ENCODE results near the gene SMYD3.

DNA sequence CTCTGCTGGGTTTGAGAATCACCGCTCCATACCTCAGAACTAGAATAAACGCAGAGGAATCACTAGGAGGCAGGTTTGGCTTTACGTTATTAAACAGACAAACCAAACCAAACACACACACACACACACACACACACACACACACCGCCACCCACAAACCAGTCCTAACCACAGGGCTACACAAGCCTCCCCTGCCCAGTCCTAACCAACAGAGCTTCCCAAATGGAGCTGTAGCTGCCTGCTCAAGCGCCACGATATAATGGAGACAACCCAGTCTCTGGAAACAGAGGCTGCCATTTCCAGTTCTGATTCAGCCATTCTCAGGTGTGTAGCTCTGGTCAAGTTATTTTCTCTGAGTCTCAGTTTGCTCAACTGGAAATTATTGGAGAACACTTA lies 519.1 kb downstream of the SMYD3 start:
- TF ChIP-seq POLR2A (IDR thresholded peaks at IDR 0.05; ENCODE audit: low read depth, low read length) (no peak), EZH2 (IDR thresholded peaks at IDR 0.05; ENCODE audit: borderline replicate concordance, control insufficient read depth, low read depth, low read length) (no peak), POLR2AphosphoS5 (IDR thresholded peaks at IDR 0.05; ENCODE audit: low read length) (no peak), RAD21 (IDR thresholded peaks at IDR 0.05; ENCODE audit: insufficient read depth, low read depth, low read length) (no peak)
- TF ChIP-seq, protein P1, sequence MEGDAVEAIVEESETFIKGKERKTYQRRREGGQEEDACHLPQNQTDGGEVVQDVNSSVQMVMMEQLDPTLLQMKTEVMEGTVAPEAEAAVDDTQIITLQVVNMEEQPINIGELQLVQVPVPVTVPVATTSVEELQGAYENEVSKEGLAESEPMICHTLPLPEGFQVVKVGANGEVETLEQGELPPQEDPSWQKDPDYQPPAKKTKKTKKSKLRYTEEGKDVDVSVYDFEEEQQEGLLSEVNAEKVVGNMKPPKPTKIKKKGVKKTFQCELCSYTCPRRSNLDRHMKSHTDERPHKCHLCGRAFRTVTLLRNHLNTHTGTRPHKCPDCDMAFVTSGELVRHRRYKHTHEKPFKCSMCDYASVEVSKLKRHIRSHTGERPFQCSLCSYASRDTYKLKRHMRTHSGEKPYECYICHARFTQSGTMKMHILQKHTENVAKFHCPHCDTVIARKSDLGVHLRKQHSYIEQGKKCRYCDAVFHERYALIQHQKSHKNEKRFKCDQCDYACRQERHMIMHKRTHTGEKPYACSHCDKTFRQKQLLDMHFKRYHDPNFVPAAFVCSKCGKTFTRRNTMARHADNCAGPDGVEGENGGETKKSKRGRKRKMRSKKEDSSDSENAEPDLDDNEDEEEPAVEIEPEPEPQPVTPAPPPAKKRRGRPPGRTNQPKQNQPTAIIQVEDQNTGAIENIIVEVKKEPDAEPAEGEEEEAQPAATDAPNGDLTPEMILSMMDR (IDR thresholded peaks at IDR 0.05 in 2 of 3, conservative IDR thresholded peaks at IDR 0.05 in 1 of 3; ENCODE audit: control insufficient read depth in 2 of 3, extremely low read depth in 1 of 3, insufficient read depth in 1 of 3, low read depth in 3 of 3, low read length in 3 of 3), result no peak
